ENCODE results near the gene IRF2. TPM values are rescaled to one million over a fixed set of nuclear protein-coding genes. Genes with fewer than 3 reads are reported as not detected.

The IRF2 gene
- total RNA-seq, 4 donors from 2014 or later = 23.7 to 36.8 (median 30.4) TPM

- Histone ChIP-seq H3K27me3 (no peaks in the 10 kb centered on the region), H3K36me3 (no peaks in the 10 kb centered on the region), H3K9me3 (no peaks in the 10 kb centered on the region), H3K27ac (peak overlapping the region in 3 of 4 donors; percentile 34 to 100 (median 98)), H3K4me1 (peaks cover 0 to 59% (median 41%) of the 10 kb centered on the region in 4 donors), H3K4me3 (no peak overlapping the region)
- TF ChIP-seq EP300 (IDR thresholded peaks at IDR 0.05) (no peak), CTCF (IDR thresholded peaks at IDR 0.05) (no peak), POLR2A (IDR thresholded peaks at IDR 0.05) (no peak)
- 56 to 62% methylated on average over 8 of the region's 8 CpGs for WGBS, 2 donors
- no peak for DNase-seq (ENCODE audit: low spot score in 2 of 2)
These were observed 2.3 kb upstream of the IRF2 start for GRCh38 chr4:184476695-184477094.

- Histone ChIP-seq H3K4me1 (peaks cover 0 to 71% (median 50%) of the 10 kb centered on the region in 4 donors), H3K27ac (peak overlapping the region; percentile 87 to 100 (median 99)), H3K4me3 (peak overlapping the region; percentile 75 to 97 (median 86)), H3K27me3 (no peaks in the 10 kb centered on the region), H3K36me3 (no peaks in the 10 kb centered on the region), H3K9me3 (no peaks in the 10 kb centered on the region)
- 48 to 52% methylated on average over 6 of the region's 6 CpGs for WGBS, 2 donors
- DNase-seq (ENCODE audit: low spot score in 2 of 2) = no peak
- TF ChIP-seq POLR2A (IDR thresholded peaks at IDR 0.05) = no peak
These were observed 1.1 kb upstream of the IRF2 start for GRCh38 chr4:184475498-184475897.

DNA sequence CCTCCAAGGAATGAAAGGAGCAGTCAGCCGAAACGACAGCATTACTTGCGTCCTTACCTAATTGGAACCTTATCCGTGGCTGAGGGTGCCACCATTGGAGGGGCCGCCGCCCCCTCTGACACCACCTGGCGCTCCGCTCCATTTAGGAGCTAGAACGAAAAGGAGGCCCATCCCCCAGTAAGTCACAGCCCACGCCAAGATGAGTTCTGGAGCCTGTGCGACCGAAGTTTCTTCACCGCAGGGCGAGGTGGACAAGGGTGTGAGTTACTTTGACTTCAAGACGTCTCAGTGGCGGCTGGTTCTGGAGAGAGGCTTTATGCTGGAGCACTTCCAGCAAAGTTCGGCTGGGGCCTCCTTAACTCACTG, 729 bp upstream of the IRF2 start:
- 0 to 1% methylated on average over 15 to 17 of the region's 17 CpGs for WGBS, 2 donors
- no peaks in the 10 kb centered on the region for H3K27me3 ChIP-seq
- H3K4me1 ChIP-seq = peaks cover 0 to 71% (median 52%) of the 10 kb centered on the region in 4 donors
- no peaks in the 10 kb centered on the region for H3K9me3 ChIP-seq
- DNase-seq (ENCODE audit: low spot score in 2 of 2) = peak in 1 of 2 donors; percentile 25
- H3K4me3 ChIP-seq = peak overlapping the region; percentile 75 to 97 (median 86)
- H3K27ac ChIP-seq = peak overlapping the region; percentile 87 to 100 (median 99)
- H3K36me3 ChIP-seq = no peaks in the 10 kb centered on the region
- TF ChIP-seq POLR2A (IDR thresholded peaks at IDR 0.05) = no peak
- no peak for TF ChIP-seq EP300 (IDR thresholded peaks at IDR 0.05)
- TF ChIP-seq CTCF (IDR thresholded peaks at IDR 0.05) = no peak

DNA sequence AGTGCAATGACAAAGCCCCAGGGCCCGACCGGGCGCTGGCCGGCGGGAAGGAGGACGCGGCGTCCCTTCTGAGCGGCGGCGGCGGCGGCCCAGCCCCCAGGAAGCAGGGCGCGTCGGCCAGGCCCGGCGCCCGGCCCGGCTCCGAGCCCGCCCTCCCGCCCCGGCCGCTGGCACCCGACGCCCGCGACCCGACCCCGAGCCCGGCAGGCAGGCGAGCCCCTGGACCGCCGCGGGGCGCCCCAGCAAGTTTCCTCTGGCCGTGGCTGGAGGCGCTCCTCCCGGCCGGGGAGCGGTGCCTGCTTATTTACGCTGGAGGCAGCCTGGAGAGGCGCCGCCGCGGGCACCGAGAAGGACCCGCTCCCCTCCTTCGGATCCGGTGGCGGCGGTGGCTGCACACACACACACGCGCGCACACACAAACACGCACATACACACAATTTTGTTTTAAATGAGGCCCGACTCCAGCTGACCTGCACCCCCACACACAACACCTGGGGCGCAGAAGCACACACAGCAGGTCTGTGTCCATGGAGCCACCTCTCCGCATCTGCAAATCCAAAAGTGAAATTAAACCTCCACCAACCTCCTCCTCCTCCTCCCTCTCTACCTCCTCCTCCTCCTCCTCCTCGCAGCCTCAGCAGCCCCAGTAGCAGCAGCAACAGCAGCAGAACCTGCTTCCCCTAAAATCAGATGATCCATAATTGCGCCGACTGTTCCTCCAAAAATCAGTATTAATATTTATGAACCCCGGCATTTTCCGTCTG, 669 bp downstream of the IRF2 start:
- Histone ChIP-seq H3K9me3 (no peaks in the 10 kb centered on the region), H3K4me1 (peaks cover 0 to 71% (median 51%) of the 10 kb centered on the region in 4 donors), H3K36me3 (no peaks in the 10 kb centered on the region), H3K27ac (peak overlapping the region; percentile 87 to 100 (median 99)), H3K4me3 (peak overlapping the region; percentile 75 to 97 (median 86)), H3K27me3 (no peaks in the 10 kb centered on the region)
- no peak for DNase-seq (ENCODE audit: low spot score in 2 of 2)
- no peak for TF ChIP-seq EP300 (IDR thresholded peaks at IDR 0.05)
- TF ChIP-seq POLR2A (IDR thresholded peaks at IDR 0.05) = no peak
- TF ChIP-seq CTCF (IDR thresholded peaks at IDR 0.05) = no peak
- 0 to 1% methylated on average over 16 to 30 of the region's 65 CpGs for WGBS, 2 donors

DNA sequence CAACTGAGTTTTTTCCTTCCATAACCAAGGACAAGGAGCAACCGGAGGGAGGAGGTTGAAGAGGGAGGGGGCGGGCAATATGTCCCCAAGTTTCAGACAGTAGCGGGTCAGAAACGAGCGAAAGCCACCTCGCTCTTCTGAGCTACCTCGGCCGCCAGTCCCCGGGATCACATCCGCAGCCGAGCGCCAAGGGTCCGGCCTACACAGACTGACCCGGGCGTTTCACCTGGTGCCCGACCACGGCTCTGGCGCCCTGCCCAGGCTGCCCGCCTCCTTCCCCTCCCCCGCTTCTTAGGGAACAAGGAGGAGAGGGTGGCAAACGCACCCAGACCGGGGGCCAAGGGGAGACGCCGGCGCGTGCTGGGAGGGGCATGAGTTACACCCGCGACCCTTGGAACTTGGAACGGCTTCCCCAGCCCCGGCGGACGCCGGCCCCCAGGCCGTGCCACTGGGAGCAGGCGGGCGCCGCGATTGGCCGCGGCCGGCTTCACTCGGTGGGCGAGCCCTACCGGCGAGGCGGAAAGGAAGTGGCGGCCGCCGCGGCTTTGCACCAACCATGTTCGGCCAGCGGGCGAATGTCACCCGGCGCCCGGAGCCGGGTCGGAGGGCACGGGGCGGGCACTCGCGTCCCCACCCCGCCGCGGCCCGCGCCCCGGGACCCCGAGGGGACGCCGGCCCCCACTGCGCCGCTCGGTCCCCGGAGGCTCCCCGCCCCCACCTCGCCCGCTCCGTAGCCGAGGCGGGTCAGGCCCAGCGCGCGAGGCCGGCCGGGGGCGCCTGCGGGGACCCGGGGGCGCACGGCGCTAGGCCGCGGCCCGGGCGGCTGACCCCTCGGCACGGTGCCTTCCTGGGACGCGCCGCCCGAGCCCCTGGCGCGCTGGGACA, 1.5 kb downstream of the IRF2 start:
- TF ChIP-seq EP300 (IDR thresholded peaks at IDR 0.05) (peak in 1 of 2 donors; percentile 73), CTCF (IDR thresholded peaks at IDR 0.05) (peak in 3 of 5 experiments; percentile 11 to 59 (median 47)), POLR2A (IDR thresholded peaks at IDR 0.05) (peak in 1 of 2 donors; percentile 36)
- 1% methylated on average over 22 to 62 of the region's 104 CpGs for WGBS, 2 donors

More for the DNA sequence above, 1.5 kb downstream of the IRF2 start:
- no peaks in the 10 kb centered on the region for H3K27me3 ChIP-seq
- peak overlapping the region; percentile 75 to 97 (median 91) for H3K4me3 ChIP-seq
- H3K4me1 ChIP-seq = peaks cover 0 to 72% (median 49%) of the 10 kb centered on the region in 4 donors
- no peaks in the 10 kb centered on the region for H3K9me3 ChIP-seq
- H3K36me3 ChIP-seq = no peaks in the 10 kb centered on the region
- DNase-seq (ENCODE audit: low spot score in 2 of 2) = peak; percentile 47 to 53
- peak overlapping the region; percentile 87 to 100 (median 99) for H3K27ac ChIP-seq
